ENCODE data around the gene PGLYRP4.
"Not testable (repeated sequence)": the region's sequence is repeated elsewhere in the genome, so short reads cannot be mapped to it uniquely, and the experiment has no call there.

PGLYRP4 gene

GRCh38 chr1:153337980-153338853 is 10.4 kb downstream of the PGLYRP4 start:
- ChIA-PET POLR2A (no interaction called here), CTCF (interaction anchor here (0.6 to 1.0 kb wide), 2 partner anchors 157 to 333 kb away, joined by 3 to 4 read pairs; no protein-coding TSS in a partner anchor)
- peak; percentile 3 for DNase-seq (ENCODE audit: extremely low spot score)
- TF ChIP-seq PKNOX1 (IDR thresholded peaks at IDR 0.05) (no peak), FOXA1 (IDR thresholded peaks at IDR 0.05) (no peak), ARNT (IDR thresholded peaks at IDR 0.05) (no peak), ELF4 (IDR thresholded peaks at IDR 0.05) (no peak)

DNA sequence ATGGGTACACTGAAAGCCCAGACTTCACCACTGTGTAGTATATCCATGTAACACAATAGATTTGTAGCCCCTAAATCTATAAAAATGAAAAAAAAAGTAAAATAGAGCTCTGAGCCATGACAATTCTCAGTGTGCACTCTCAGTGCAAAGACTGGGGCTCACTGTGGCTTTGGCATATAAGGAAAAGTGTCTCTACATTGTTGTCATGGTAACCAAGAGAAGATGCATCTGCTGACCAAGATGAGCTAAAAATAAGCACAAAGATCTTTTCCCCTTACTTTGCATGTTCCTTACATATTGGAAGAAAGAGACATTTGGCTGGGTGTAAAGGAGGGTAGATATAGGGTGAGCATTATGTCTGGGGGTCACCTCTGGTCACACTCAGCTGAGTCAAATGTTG is 12.0 kb downstream of the PGLYRP4 start:
- no peak for DNase-seq (ENCODE audit: extremely low spot score)
- POLR2A ChIA-PET = no interaction called here
- CTCF ChIA-PET = interaction anchor here (0.5 to 1.0 kb wide), 3 partner anchors 17 to 158 kb away, joined by 3 to 7 read pairs (median 4); no protein-coding TSS in a partner anchor
- no peak for TF ChIP-seq TARDBP (IDR thresholded peaks at IDR 0.05)
- no peak for TF ChIP-seq BHLHE40 (IDR thresholded peaks at IDR 0.05; ENCODE audit: borderline replicate concordance)
- TF ChIP-seq PKNOX1 (IDR thresholded peaks at IDR 0.05) = no peak
- no peak for TF ChIP-seq ELF4 (IDR thresholded peaks at IDR 0.05)

DNA sequence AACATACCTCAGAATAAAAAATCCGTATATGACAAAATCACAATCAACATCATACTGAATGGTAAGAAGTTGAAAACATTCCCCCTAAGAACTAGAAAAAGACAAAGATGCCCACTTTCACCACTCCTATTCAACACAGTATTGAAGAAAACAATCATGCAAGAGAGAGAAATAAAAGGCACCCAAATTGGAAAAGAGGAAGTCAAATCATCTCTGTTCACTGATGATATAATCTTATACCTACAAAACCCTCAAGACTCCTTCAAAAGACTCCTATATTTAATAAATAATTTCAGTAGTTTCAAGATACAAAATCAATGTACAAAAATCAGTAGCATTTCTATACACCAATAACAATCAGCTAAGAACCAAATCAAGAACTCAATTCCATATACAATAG is 14.7 kb downstream of the PGLYRP4 start:
- TF ChIP-seq BHLHE40 (IDR thresholded peaks at IDR 0.05; ENCODE audit: borderline replicate concordance) = no peak
- no peak for TF ChIP-seq CTBP1 (IDR thresholded peaks at IDR 0.05; ENCODE audit: borderline replicate concordance)
- TF ChIP-seq ARNT (IDR thresholded peaks at IDR 0.05) = no peak
- no peak for TF ChIP-seq TARDBP (IDR thresholded peaks at IDR 0.05)
- TF ChIP-seq LEF1 (IDR thresholded peaks at IDR 0.05; ENCODE audit: borderline replicate concordance) = no peak
- TF ChIP-seq FOXA1 (IDR thresholded peaks at IDR 0.05) = no peak
- ChIA-PET POLR2A (no interaction called here), CTCF (no interaction called here)
- no peak for DNase-seq (ENCODE audit: extremely low spot score)

DNA sequence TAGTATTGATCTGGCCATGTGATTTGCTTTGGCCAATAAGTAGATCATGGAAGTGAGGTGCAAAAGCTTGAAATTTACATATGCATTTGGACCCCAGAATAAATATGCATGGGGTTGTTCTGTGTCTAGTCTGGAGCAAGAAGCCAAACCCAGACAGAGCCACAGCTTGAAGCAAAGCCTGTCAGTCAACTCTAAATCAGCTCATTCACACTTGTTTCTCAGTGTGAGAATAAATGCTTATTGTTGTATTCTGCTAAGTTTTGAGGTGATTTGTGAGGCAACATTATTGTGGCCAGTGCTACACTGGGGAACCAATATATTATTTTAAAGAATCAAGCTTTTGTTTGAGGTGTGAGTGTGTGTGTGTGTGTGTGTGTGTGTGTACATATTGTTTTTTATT is 23.7 kb downstream of the PGLYRP4 start:
- TF ChIP-seq NFRKB (IDR thresholded peaks at IDR 0.05) = no peak
- TF ChIP-seq LEF1 (IDR thresholded peaks at IDR 0.05; ENCODE audit: borderline replicate concordance) = no peak
- DNase-seq (ENCODE audit: extremely low spot score) = no peak
- ChIA-PET POLR2A (no interaction called here), CTCF (interaction anchor here (0.9 kb wide), 1 partner anchor 36 kb away, joined by 4 read pairs; no protein-coding TSS in a partner anchor)

GRCh38 chr1:153322568-153322967 is 26.1 kb downstream of the PGLYRP4 start:
- ChIA-PET POLR2A (no interaction called here), CTCF (no interaction called here)
- no peak for DNase-seq (ENCODE audit: extremely low spot score)
- TF ChIP-seq SP1 (IDR thresholded peaks at IDR 0.05) (no peak), FOXM1 (IDR thresholded peaks at IDR 0.05; ENCODE audit: borderline replicate concordance) (no peak), ZNF384 (IDR thresholded peaks at IDR 0.05) (no peak), LEF1 (IDR thresholded peaks at IDR 0.05; ENCODE audit: borderline replicate concordance) (no peak), FOXK2 (IDR thresholded peaks at IDR 0.05) (no peak), ELF4 (IDR thresholded peaks at IDR 0.05) (no peak), SUZ12 (IDR thresholded peaks at IDR 0.05) (no peak), ARNT (IDR thresholded peaks at IDR 0.05) (no peak), HDGF (IDR thresholded peaks at IDR 0.05; ENCODE audit: borderline replicate concordance) (no peak), NFRKB (IDR thresholded peaks at IDR 0.05) (no peak), TARDBP (IDR thresholded peaks at IDR 0.05) (no peak), PKNOX1 (IDR thresholded peaks at IDR 0.05) (no peak)

- DNase-seq (ENCODE audit: extremely low spot score); CTCF ChIA-PET; POLR2A ChIA-PET: not testable (repeated sequence)
These were observed 30.5 kb downstream of the PGLYRP4 start for GRCh38 chr1:153318145-153318544.

- POLR2A ChIA-PET; DNase-seq (ENCODE audit: extremely low spot score); CTCF ChIA-PET: not testable (repeated sequence)
These were observed 32.6 kb downstream of the PGLYRP4 start for GRCh38 chr1:153316013-153316412.

GRCh38 chr1:153314388-153314787 is 34.3 kb downstream of the PGLYRP4 start:
- CTCF ChIA-PET; DNase-seq (ENCODE audit: extremely low spot score); POLR2A ChIA-PET: not testable (repeated sequence)
